ENCODE data around the gene LNX2.

The LNX2 gene

GRCh38 chr13:27570906-27571305 lies 49.4 kb downstream of the LNX2 start:
- in situ Hi-C loops (cut with MboI; ENCODE audit: low sequenced_read_pairs): no loop called here

DNA sequence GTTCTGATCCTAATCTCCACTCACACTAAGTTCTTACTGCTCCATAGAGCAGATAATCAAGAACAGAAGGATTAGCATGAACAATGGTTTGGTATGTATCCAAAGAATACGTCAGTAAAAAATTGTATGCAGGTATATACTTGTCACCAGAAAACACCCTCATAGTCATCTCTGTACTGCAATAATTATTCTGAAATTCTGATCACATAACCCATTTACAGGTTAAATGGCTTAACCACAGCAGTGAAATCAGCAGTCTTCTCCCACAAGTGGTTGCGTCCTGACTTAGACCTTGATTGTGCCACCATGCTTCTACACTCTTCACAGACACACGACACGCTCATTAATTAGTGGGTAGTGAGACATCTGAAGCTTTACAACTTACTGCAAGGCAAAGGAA lies 50.9 kb downstream of the LNX2 start:
- in situ Hi-C loops (cut with MboI; ENCODE audit: low sequenced_read_pairs): no loop called here

- in situ Hi-C loops (cut with MboI; ENCODE audit: low sequenced_read_pairs): no loop called here
Observed at GRCh38 chr13:27565818-27566217, 54.5 kb downstream of the LNX2 start.

GRCh38 chr13:27562457-27562856 lies 57.9 kb downstream of the LNX2 start:
- in situ Hi-C loops (cut with MboI; ENCODE audit: low sequenced_read_pairs): no loop called here

DNA sequence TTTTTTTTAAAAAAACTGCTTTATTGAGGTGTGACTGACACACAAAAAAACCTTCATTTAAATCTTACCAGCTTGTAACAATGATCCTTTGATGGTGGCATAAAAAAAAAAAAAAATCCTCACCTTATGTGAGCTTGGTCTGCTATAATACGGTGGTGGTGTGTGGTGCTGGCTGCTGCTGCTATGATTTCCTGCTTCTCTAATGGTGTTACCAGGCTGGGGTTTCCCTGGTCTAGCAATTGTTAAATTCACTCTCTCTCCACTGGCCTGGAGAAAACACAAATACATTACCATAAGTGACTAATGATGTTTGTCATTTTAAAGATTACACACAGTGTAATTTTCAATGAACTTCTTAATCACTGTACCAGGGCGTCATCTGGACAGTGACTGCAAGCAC lies 60.6 kb downstream of the LNX2 start:
- in situ Hi-C loops (cut with MboI; ENCODE audit: low sequenced_read_pairs): no loop called here

GRCh38 chr13:27556109-27556508 lies 64.2 kb downstream of the LNX2 start:
- in situ Hi-C loops (cut with MboI; ENCODE audit: low sequenced_read_pairs): no loop called here

DNA sequence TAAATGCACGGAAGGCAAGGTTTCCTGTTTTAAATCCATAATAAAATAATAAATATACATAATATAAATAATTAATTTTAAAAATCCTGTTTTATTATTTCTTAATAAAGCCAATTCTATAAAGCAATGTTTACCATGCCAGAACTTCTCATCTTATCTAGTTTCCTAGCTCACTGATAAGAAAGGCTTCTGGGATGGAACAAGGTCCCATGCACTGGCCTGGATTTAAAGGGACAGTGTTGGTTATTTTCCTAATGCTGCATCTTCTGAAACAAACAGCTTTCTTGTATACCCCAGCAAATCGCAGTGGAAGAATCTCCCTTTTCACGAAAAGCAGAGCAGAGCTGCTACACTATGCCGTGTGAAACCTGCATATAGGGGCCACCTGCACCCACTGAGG lies 68.8 kb downstream of the LNX2 start:
- in situ Hi-C loops (cut with MboI; ENCODE audit: low sequenced_read_pairs): no loop called here

- in situ Hi-C loops (cut with MboI; ENCODE audit: low sequenced_read_pairs): no loop called here
Observed at GRCh38 chr13:27549406-27549981, 70.8 kb downstream of the LNX2 start.

- in situ Hi-C loops (cut with MboI; ENCODE audit: low sequenced_read_pairs): no loop called here
Observed at GRCh38 chr13:27542220-27542619, 78.1 kb downstream of the LNX2 start.

- in situ Hi-C loops (cut with MboI; ENCODE audit: low sequenced_read_pairs): no loop called here
Observed at GRCh38 chr13:27541386-27541785, 78.9 kb downstream of the LNX2 start.

GRCh38 chr13:27536361-27537101 lies 83.8 kb downstream of the LNX2 start:
- in situ Hi-C loops (cut with MboI; ENCODE audit: low sequenced_read_pairs): no loop called here

GRCh38 chr13:27535546-27535945 lies 84.8 kb downstream of the LNX2 start:
- in situ Hi-C loops (cut with MboI; ENCODE audit: low sequenced_read_pairs): no loop called here

DNA sequence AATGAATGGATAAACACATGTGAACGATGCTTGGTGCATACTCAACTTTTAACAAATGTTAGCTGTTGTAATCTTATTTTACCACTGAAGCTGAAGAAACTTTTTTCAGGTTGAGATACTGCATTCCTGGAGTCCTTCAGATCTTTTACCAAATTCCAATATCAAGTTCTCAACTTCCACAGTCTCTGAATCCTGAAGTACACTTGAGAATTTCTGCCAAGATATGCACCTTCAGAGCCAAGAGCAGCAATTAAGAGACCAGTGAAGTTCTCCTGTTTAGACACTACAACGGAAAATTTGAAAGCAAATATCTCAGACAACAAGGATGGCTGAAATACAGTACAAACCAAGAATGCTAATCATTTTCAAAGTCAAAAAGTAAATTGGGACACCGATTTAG lies 85.3 kb downstream of the LNX2 start:
- in situ Hi-C loops (cut with MboI; ENCODE audit: low sequenced_read_pairs): no loop called here

DNA sequence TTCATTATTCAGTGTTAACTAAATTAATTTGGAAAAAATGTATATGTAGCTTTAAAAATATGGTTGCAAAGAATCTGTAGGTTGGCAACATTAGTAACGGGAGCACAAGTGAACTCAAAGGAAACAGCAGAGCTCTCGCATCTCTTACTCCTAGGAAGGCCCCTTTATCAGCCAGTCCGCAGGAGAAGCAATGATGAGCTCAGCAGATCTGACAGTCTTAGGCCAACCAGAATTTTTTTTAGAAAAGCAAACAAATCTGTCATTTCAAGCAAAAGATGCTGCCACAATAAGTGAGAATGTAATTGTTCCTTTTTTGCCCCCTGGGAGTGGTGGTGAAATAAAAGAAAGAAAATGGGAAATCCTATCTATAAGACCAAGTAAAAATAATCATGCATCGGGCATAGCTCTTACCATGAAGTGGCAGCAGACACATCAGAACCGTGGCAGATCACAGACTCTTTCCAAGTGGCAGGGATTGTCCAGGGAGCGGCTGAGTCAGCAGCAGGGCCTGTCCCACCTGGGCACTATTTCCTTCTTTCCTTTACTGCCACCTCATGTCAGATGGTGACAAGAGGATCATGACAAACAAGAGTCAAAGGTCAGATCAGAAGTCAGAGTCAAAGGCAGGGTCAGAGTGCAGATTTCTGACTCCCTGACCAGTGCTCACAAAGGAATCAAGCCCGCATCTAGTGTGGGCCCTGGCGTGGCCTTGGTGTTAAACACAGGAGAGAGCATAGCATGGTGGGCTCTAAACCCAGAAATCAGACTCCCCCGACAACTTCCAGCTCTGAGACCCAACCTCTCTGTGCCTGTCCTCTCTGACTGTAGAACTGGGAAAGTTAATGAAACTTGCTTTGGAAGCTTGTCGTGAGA lies 86.0 kb downstream of the LNX2 start:
- in situ Hi-C loops (cut with MboI; ENCODE audit: low sequenced_read_pairs): no loop called here

- in situ Hi-C loops (cut with MboI; ENCODE audit: low sequenced_read_pairs): no loop called here
Observed at GRCh38 chr13:27533155-27533643, 87.1 kb downstream of the LNX2 start.

DNA sequence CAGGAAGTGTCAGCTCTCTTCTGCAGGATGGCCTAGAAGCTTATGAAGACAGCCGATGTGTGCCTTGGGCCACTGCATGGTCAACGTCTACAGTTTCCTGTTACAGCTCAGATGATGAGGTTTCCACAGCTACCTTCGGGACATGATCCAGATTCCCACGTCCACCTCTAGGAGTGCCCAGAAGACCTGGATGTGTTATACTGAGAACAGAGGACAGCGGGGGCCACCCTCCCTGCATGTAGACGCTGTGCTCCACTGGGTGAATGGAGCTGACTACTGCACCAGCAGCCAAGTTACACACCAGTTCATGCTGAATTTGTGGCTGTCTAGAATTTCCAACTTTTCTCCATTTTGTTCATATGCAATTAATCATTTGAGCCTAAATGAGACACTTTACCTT lies 91.4 kb downstream of the LNX2 start:
- in situ Hi-C loops (cut with MboI; ENCODE audit: low sequenced_read_pairs): no loop called here

GRCh38 chr13:27526516-27526915 lies 93.8 kb downstream of the LNX2 start:
- in situ Hi-C loops (cut with MboI; ENCODE audit: low sequenced_read_pairs): no loop called here

- in situ Hi-C loops (cut with MboI; ENCODE audit: low sequenced_read_pairs): no loop called here
Observed at GRCh38 chr13:27524981-27525975, 95.1 kb downstream of the LNX2 start.

GRCh38 chr13:27523346-27524073 lies 96.8 kb downstream of the LNX2 start:
- in situ Hi-C loops (cut with MboI; ENCODE audit: low sequenced_read_pairs): no loop called here

- in situ Hi-C loops (cut with MboI; ENCODE audit: low sequenced_read_pairs): no loop called here
Observed at GRCh38 chr13:27522847-27523246, 97.5 kb downstream of the LNX2 start.

Measured in HL-60/S4 treated with phorbol 12-myristate 13-acetate at 8.2 ng/mL for 4 days and 3 days (cell line).